Peyer's patch (tissue), 4 donors: ENCODE measurements around the gene SEMA3A.

Experiments
- CTCF ChIP-seq, 6 experiments: fragments of 450-650 bp in 4 of 6; fragments of 200-600 bp in 2 of 6; sonication (generic) in 1 of 6; IDR thresholded peaks; one replicate each; pipeline ENCODE4 v1.5.1; 2017 to 2019; ENCODE audit warnings: antibody characterized with exemption in 6 of 6, mild to moderate bottlenecking in 3 of 6, moderate library complexity in 1 of 6
- POLR2A ChIP-seq, 2 donors: fragments of 450-650 bp; IDR thresholded peaks; one replicate each; pipeline ENCODE4 v1.5.1; 2017; ENCODE audit warnings: antibody characterized with exemption in 2 of 2, mild to moderate bottlenecking in 2 of 2, moderate library complexity in 2 of 2

GRCh38 chr7:84058311-84059076 is 136.1 kb downstream of the SEMA3A start:
- no peak for TF ChIP-seq POLR2A (IDR thresholded peaks at IDR 0.05)
- no peak for TF ChIP-seq CTCF (IDR thresholded peaks at IDR 0.05)
